Mucosa of stomach (tissue), 1 donor: ENCODE measurements around the gene SLC17A3.

Source experiments
- H3K27me3 ChIP-seq: one replicate; pipeline ENCODE4 v1.7.0; 2013; ENCODE audit warnings: mild to moderate bottlenecking, low read length; ENCODE audit not compliant: control insufficient read depth, insufficient read depth
- H3K36me3 ChIP-seq: one replicate; pipeline ENCODE4 v1.7.0; 2013; ENCODE audit warnings: low read length; ENCODE audit not compliant: control insufficient read depth, insufficient read depth
- H3K4me1 ChIP-seq: one replicate; pipeline ENCODE4 v1.7.0; 2013; ENCODE audit warnings: mild to moderate bottlenecking, low read length; ENCODE audit not compliant: control insufficient read depth, insufficient read depth
- H3K4me3 ChIP-seq: one replicate; pipeline ENCODE4 v1.7.0; 2013; ENCODE audit warnings: low read length
- H3K9ac ChIP-seq: one replicate; pipeline ENCODE4 v1.7.0; 2013; ENCODE audit warnings: mild to moderate bottlenecking, low read length, moderate library complexity
- H3K9me3 ChIP-seq: one replicate; pipeline ENCODE4 v1.7.0; 2013; ENCODE audit warnings: mild to moderate bottlenecking, low read length, moderate library complexity; ENCODE audit not compliant: control insufficient read depth
- donor health status: Pancreatic carcinoma.

The SLC17A3 gene

DNA sequence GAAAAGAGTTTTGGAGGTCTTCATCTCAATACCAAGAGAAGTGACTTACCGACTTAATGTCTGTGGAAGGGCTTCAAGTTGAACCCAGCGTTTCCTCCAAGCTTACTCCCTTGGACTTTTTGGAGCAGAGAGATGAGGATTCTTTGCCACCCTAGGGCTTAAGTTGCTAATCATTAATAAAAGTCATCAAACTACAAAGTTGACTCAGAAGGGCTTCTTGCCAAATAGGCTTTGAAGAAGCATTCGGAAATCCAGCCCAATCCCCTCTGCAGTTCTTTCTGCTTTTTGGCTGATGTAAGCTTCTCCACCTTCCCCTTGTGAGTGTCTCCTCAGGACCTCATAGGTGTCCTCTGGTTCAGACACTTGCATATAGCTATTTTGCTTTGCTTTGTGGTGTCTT, at the start of gene SLC17A3:
TSS of gene SLC17A3 (minus strand) at position 126 of the 400 bp plus-strand sequence. CDS start 5,856 bp downstream, outside the sequence.
- no peaks in the 10 kb centered on the region for H3K27me3 ChIP-seq
- no peaks in the 10 kb centered on the region for H3K9me3 ChIP-seq
- no peak within 1 kb of the TSS for H3K4me3 ChIP-seq
- H3K4me1 ChIP-seq: no peaks in the 10 kb centered on the region
- H3K36me3 ChIP-seq: no peaks in the 10 kb centered on the region
- H3K9ac ChIP-seq: no peak within 1 kb of the TSS

DNA sequence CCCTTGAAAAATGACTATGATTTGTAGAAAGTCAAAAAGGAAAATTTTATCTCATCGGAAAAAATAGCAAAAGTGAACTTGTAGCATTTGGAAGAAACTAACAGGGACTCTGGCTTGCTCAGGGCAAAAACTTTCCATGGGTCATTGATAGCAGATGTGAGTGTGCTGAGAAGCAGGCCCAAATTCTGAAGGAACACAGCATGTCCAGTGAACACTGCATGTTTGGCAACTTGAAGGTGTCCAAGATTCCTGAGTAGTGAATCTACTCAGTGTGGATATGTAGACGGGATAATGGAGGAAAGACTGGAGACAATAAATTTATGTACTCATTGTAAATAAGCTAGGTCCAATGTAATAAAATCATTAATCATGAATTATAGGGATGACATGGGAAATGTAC, 48.3 kb upstream of the SLC17A3 start:
- Histone ChIP-seq H3K4me1 (no peaks in the 10 kb centered on the region), H3K9ac (no peak overlapping the region), H3K9me3 (no peaks in the 10 kb centered on the region), H3K36me3 (no peaks in the 10 kb centered on the region), H3K4me3 (no peak overlapping the region), H3K27me3 (peaks cover 7% of the 10 kb centered on the region)

GRCh38 chr6:25921525-25922203, 47.6 kb upstream of the SLC17A3 start:
- Histone ChIP-seq H3K4me3 (no peak overlapping the region), H3K9ac (no peak overlapping the region), H3K4me1 (no peaks in the 10 kb centered on the region), H3K9me3 (no peaks in the 10 kb centered on the region), H3K27me3 (peaks cover 7% of the 10 kb centered on the region), H3K36me3 (no peaks in the 10 kb centered on the region)

GRCh38 chr6:25919657-25920056, 45.6 kb upstream of the SLC17A3 start:
- no peak overlapping the region for H3K9ac ChIP-seq
- peaks cover 3% of the 10 kb centered on the region for H3K27me3 ChIP-seq
- H3K4me3 ChIP-seq: no peak overlapping the region
- H3K36me3 ChIP-seq: no peaks in the 10 kb centered on the region
- H3K9me3 ChIP-seq: no peaks in the 10 kb centered on the region
- no peaks in the 10 kb centered on the region for H3K4me1 ChIP-seq

GRCh38 chr6:25918083-25918683, 44.1 kb upstream of the SLC17A3 start:
- Histone ChIP-seq H3K4me1 (no peaks in the 10 kb centered on the region), H3K36me3 (no peaks in the 10 kb centered on the region)

GRCh38 chr6:25916789-25917490, 42.9 kb upstream of the SLC17A3 start:
- Histone ChIP-seq H3K4me1 (no peaks in the 10 kb centered on the region), H3K9ac (no peak overlapping the region), H3K36me3 (no peaks in the 10 kb centered on the region), H3K9me3 (no peaks in the 10 kb centered on the region), H3K27me3 (no peaks in the 10 kb centered on the region), H3K4me3 (no peak overlapping the region)

More at GRCh38 chr6:25918083-25918683, 44.1 kb upstream of the SLC17A3 start:
- H3K27me3 ChIP-seq: no peaks in the 10 kb centered on the region
- no peak overlapping the region for H3K9ac ChIP-seq
- no peak overlapping the region for H3K4me3 ChIP-seq
- H3K9me3 ChIP-seq: no peaks in the 10 kb centered on the region

- Histone ChIP-seq H3K4me3 (no peak overlapping the region), H3K9me3 (no peaks in the 10 kb centered on the region), H3K9ac (no peak overlapping the region), H3K4me1 (no peaks in the 10 kb centered on the region), H3K36me3 (no peaks in the 10 kb centered on the region), H3K27me3 (no peaks in the 10 kb centered on the region)
These were observed 42.3 kb upstream of the SLC17A3 start for GRCh38 chr6:25916330-25916729.

GRCh38 chr6:25913741-25914140, 39.7 kb upstream of the SLC17A3 start:
- Histone ChIP-seq H3K36me3 (no peaks in the 10 kb centered on the region), H3K9ac (no peak overlapping the region), H3K4me3 (no peak overlapping the region), H3K9me3 (no peaks in the 10 kb centered on the region), H3K4me1 (no peaks in the 10 kb centered on the region), H3K27me3 (no peaks in the 10 kb centered on the region)

GRCh38 chr6:25911351-25911750, 37.3 kb upstream of the SLC17A3 start:
- H3K9ac ChIP-seq: no peak overlapping the region
- no peaks in the 10 kb centered on the region for H3K27me3 ChIP-seq
- H3K36me3 ChIP-seq: no peaks in the 10 kb centered on the region
- no peak overlapping the region for H3K4me3 ChIP-seq
- H3K4me1 ChIP-seq: no peaks in the 10 kb centered on the region
- H3K9me3 ChIP-seq: no peaks in the 10 kb centered on the region

DNA sequence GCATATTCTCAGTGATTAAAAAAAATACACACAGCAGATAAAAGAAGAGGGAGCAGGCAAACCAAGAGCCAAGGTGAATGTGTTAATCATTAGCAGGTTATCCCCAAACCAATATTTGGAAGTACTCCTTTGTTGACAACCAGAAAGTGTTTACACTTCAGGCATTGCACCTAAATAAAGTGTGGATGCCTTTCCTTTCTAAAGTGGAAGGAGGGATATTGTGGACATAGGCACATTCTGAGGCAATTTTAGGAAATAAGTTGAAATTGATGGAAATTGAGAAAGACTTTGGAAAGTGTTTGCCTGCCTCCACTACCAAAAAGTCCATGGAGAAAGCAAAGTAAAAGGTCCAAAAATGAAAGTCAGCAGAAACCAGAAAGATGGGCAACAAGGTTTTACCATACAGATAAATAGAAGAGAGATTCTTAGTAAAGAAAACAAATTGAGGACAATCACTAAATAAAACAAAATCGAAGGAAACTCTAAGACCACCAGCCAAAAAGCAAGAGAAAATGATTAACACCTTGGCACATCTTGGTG, 33.5 kb upstream of the SLC17A3 start:
- Histone ChIP-seq H3K9me3 (no peaks in the 10 kb centered on the region), H3K27me3 (peaks cover 4% of the 10 kb centered on the region)

DNA sequence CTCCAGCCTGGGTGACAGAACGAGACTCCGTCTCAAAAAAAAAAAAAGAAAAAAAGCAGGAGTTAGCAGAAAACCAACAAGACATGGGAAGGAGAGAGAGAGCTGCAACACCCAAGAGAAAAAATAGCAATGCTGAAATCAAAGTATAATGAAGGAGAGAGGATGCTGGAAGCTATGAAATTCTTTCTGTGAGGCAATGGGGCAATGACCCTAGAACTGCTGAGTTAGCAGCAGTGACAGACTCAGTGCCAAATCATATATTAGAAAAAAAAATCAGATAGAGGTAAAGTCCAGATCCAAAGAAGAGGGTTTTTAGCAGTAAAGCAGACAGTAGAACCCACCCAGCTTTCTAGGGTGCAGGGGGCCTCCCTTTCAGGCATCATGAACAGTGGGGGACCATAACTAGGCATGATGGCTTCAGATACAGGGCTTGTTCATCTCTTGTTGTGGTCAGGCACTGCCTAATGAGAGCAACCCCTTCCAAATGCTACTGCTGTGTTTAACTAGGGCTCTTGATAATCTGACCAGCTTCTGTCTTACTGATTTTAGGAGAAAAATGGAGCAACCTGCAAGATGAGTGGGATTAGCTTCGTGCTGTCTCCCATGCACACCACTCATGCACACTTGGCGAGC, 29.5 kb upstream of the SLC17A3 start:
- Histone ChIP-seq H3K27me3 (peaks cover 4% of the 10 kb centered on the region), H3K9me3 (no peaks in the 10 kb centered on the region), H3K4me3 (no peak overlapping the region), H3K4me1 (no peaks in the 10 kb centered on the region), H3K36me3 (no peaks in the 10 kb centered on the region), H3K9ac (no peak overlapping the region)

More for the DNA sequence above, 33.5 kb upstream of the SLC17A3 start:
- Histone ChIP-seq H3K4me3 (no peak overlapping the region), H3K9ac (no peak overlapping the region), H3K4me1 (no peaks in the 10 kb centered on the region), H3K36me3 (no peaks in the 10 kb centered on the region)

GRCh38 chr6:25902071-25902470, 28.0 kb upstream of the SLC17A3 start:
- Histone ChIP-seq H3K4me1 (no peaks in the 10 kb centered on the region), H3K36me3 (no peaks in the 10 kb centered on the region), H3K27me3 (peaks cover 4% of the 10 kb centered on the region), H3K9ac (no peak overlapping the region), H3K4me3 (no peak overlapping the region), H3K9me3 (no peaks in the 10 kb centered on the region)
